Naive thymus-derived CD4-positive, alpha-beta T cell (primary cell): ENCODE results near the gene SS18L1. TPM values are rescaled to one million over a fixed set of nuclear protein-coding genes. Genes with fewer than 3 reads are reported as not detected.

Experiments
- ATAC-seq: fragments of 150-1000 bp; cut with Tn5 transposase; 2 replicates; pipeline ENCODE4 v1.10.0; 2021; ENCODE audit warnings: mild to moderate bottlenecking, moderate library complexity
- CTCF ChIA-PET: fragments of 350-600 bp; sonication (Branson Sonifier 250); formaldehyde crosslinking; loops from one replicate; lab custom pipeline; 2021; ENCODE audit warnings: antibody characterized with exemption; lab: Charles Lee
- POLR2A ChIA-PET: fragments of 350-600 bp; sonication (Branson Sonifier 250); formaldehyde crosslinking; loops from one replicate; lab custom pipeline; 2021; ENCODE audit warnings: antibody characterized with exemption, inconsistent platforms; lab: Charles Lee
- DNase-seq, 9 donors: peaks; one replicate each; pipeline versions ENCODE4 v3.0.0 to v3.0.0-alpha.2; 2020 to 2022; ENCODE audit warnings: mixed read lengths in 1 of 9
- H3K27ac ChIP-seq: one replicate; pipeline ENCODE4 v1.7.0; 2013; ENCODE audit warnings: mild to moderate bottlenecking, low read depth, low read length, moderate library complexity
- H3K27me3 ChIP-seq, 2 donors: one replicate each; pipeline ENCODE4 v1.7.0; 2013; ENCODE audit warnings: low read length in 2 of 2, mild to moderate bottlenecking in 2 of 2, moderate library complexity in 2 of 2; ENCODE audit not compliant: control insufficient read depth in 2 of 2, insufficient read depth in 2 of 2
- H3K36me3 ChIP-seq, 3 experiments: 1 replicate in 2 of 3; 2 replicates in 1 of 3; pipeline ENCODE4 v1.7.0; 2013; ENCODE audit warnings: low read length in 3 of 3, mild to moderate bottlenecking in 3 of 3, moderate library complexity in 1 of 3; ENCODE audit not compliant: insufficient read depth in 3 of 3, control insufficient read depth in 2 of 3
- H3K4me1 ChIP-seq, 2 donors: one replicate each; pipeline ENCODE4 v1.7.0; 2013; ENCODE audit warnings: low read length in 2 of 2, mild to moderate bottlenecking in 2 of 2, moderate library complexity in 1 of 2; ENCODE audit not compliant: control insufficient read depth in 2 of 2, insufficient read depth in 2 of 2
- H3K4me3 ChIP-seq: 2 replicates; pipeline ENCODE4 v1.7.0; 2013; ENCODE audit warnings: mild to moderate bottlenecking, low read length
- H3K9me3 ChIP-seq, 3 experiments: 1 replicate in 2 of 3; 2 replicates in 1 of 3; pipeline ENCODE4 v1.7.0; 2013; ENCODE audit warnings: low read length in 3 of 3; ENCODE audit not compliant: control insufficient read depth in 2 of 3
- H3K27ac Mint-ChIP-seq, 9 donors: one replicate each; pipeline ENCODE4 v1.8.0; 2020 to 2022; ENCODE audit warnings: mixed read lengths in 9 of 9, mild to moderate bottlenecking in 8 of 9, moderate library complexity in 5 of 9, inconsistent platforms in 2 of 9
- H3K27me3 Mint-ChIP-seq, 5 donors: one replicate each; pipeline ENCODE4 v1.8.0; 2021 to 2022; ENCODE audit warnings: mixed read lengths in 5 of 5, mild to moderate bottlenecking in 1 of 5
- H3K36me3 Mint-ChIP-seq, 5 donors: one replicate each; pipeline ENCODE4 v1.8.0; 2020 to 2022; ENCODE audit warnings: mixed read lengths in 5 of 5, mild to moderate bottlenecking in 3 of 5, inconsistent platforms in 1 of 5
- H3K4me1 Mint-ChIP-seq, 7 donors: one replicate each; pipeline ENCODE4 v1.8.0; 2020 to 2022; ENCODE audit warnings: mixed read lengths in 7 of 7, mild to moderate bottlenecking in 3 of 7, inconsistent platforms in 1 of 7
- H3K4me3 Mint-ChIP-seq, 10 donors: one replicate each; pipeline ENCODE4 v1.8.0; 2020 to 2022; ENCODE audit warnings: mild to moderate bottlenecking in 10 of 10, mixed read lengths in 10 of 10, moderate library complexity in 6 of 10, inconsistent platforms in 2 of 10
- H3K9me3 Mint-ChIP-seq, 11 donors: one replicate each; pipeline ENCODE4 v1.8.0; 2020 to 2022; ENCODE audit warnings: mixed read lengths in 11 of 11, mild to moderate bottlenecking in 4 of 11, inconsistent platforms in 1 of 11, moderate library complexity in 1 of 11
- intact Hi-C, 2 donors: fragments of 100-400 bp; cut with micrococcal nuclease; formaldehyde crosslinking; loops; one replicate each; pipeline ENCODE4 v1.15.1; 2023
- polyA plus RNA-seq, 2 donors: library from polyadenylated mRNA; unstranded; fragments of 300-500 nt; fragmentation: Illumina TruSeq; gene quantifications; one replicate each; pipeline ENCODE4 v1.2.3, GENCODE V29; 2021
- total RNA-seq, 6 experiments: library from RNA in 5 of 6; stranded (reverse) in 5 of 6; gene quantifications; 1 replicate in 5 of 6; 2 replicates in 1 of 6; pipeline ENCODE4 v1.2.3 and lab custom pipeline; 2021 to 2026

Gene SS18L1
- total and polyA plus RNA-seq, 7 experiments from 2014 or later = 0.47 to 26.7 (median 22.4) TPM

DNA sequence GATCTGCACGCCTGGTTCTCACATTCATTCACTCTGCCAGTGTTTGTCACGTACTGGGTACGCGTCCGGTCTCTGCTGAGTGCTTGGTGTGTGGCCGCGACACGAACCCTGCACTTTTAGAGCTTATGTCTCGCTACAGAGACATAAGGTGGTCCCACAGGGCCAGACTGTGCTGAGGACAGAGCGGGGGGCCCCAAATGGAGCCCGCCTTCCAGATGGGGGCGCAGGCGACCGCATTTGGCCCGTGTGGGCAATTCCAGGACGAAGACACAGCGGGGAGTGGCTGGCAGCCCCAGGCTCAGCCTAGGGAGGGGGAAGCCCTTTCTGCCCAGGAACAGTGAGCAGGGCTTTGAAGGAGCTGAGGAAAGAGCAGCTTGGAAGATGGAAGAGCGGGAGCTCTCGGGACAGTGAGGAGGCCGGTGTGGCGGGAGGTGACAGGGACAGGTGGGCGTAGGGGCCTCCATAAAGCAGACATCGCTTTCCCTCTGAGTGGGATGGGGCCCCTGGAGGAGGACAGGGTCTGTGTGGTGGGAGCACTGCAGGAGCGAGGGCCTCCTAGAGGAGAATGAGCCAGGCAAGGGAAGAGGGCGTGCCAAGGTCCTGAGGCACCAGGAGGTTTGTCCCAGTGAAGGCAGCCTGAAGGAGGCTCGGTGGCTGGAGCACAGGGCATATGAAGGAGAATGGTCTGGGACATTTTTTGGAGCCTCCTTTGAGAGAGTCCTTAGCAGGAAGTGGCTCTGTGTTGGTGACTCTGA lies 31.5 kb downstream of the SS18L1 start:
- Histone ChIP-seq H3K4me1 (no peaks in the 10 kb centered on the region), H3K9me3 (no peaks in the 10 kb centered on the region), H3K36me3 (peaks cover 0 to 22% (median 0%) of the 10 kb centered on the region in 3 experiments), H3K27me3 (no peaks in the 10 kb centered on the region), H3K4me3 (no peak overlapping the region), H3K27ac (no peak overlapping the region)
- Mint-ChIP-seq H3K27ac (peak overlapping the region in 4 of 9 donors; percentile 8 to 77 (median 64)), H3K4me1 (no peaks in the 10 kb centered on the region), H3K9me3 (no peaks in the 10 kb centered on the region), H3K27me3 (no peaks in the 10 kb centered on the region), H3K4me3 (no peak overlapping the region), H3K36me3 (peaks cover 0 to 10% (median 3%) of the 10 kb centered on the region in 5 donors)
- ChIA-PET CTCF (no interaction called here), POLR2A (no interaction called here)
- ATAC-seq (no peak), DNase-seq (no peak)
- intact Hi-C loops = no loop called here

DNA sequence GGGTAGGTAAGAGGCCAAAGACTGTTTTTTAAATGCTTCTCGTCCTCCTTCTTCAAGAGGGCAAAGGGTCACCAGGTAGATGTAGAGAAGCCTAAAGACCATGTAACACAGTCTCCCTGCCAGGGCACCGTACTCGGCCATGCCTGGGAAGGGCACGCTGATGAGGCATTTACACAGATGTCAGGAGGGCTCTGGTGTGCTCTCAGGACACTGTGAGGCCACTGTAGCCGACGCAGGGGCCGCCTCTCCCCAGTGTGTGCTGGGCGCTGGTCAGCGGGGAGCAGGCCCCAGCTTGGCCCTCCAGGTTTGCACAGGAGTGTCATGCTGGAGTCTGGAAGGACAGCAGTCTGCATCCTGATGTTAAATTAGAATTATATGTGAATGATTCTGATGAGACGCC lies 32.1 kb downstream of the SS18L1 start:
- no peaks in the 10 kb centered on the region for H3K27me3 ChIP-seq
- no peak for DNase-seq
- ATAC-seq = no peak
- no peaks in the 10 kb centered on the region for H3K9me3 ChIP-seq
- no peak overlapping the region for H3K27ac ChIP-seq
- peaks cover 0 to 22% (median 0%) of the 10 kb centered on the region in 3 experiments for H3K36me3 ChIP-seq
- H3K4me3 ChIP-seq = no peak overlapping the region
- H3K4me3 Mint-ChIP-seq = no peak overlapping the region
- peaks cover 0 to 10% (median 3%) of the 10 kb centered on the region in 5 donors for H3K36me3 Mint-ChIP-seq
- H3K27me3 Mint-ChIP-seq = no peaks in the 10 kb centered on the region
- H3K27ac Mint-ChIP-seq = peak overlapping the region in 2 of 9 donors; percentile 59 to 62
- H3K9me3 Mint-ChIP-seq = no peaks in the 10 kb centered on the region
- no peaks in the 10 kb centered on the region for H3K4me1 Mint-ChIP-seq
- CTCF ChIA-PET = no interaction called here
- no peaks in the 10 kb centered on the region for H3K4me1 ChIP-seq
- intact Hi-C loops = no loop called here
- POLR2A ChIA-PET = no interaction called here

DNA sequence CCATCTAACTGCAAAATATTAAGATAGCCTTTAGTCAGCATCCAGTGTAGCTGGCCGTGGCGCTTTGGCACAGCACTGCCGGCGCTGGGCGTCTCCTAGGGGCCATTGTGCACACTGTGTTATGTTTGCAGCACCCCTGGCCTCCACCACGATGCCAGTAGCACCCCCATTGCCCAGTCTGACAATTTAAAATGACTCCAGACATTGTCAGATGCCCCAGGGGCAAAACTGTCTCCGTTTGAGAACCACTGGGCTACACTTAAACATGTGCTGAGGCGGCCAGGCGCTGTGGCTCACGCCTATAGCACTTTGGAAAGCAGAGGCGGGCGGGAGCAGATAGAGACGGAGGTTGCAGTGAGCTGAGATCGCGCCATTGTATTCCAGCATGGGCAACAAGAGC lies 33.3 kb downstream of the SS18L1 start:
- Mint-ChIP-seq H3K9me3 (no peaks in the 10 kb centered on the region), H3K27ac (no peak overlapping the region), H3K4me3 (no peak overlapping the region), H3K27me3 (no peaks in the 10 kb centered on the region), H3K4me1 (peaks cover under 1 to 5% (median 3%) of the 10 kb centered on the region in 7 donors), H3K36me3 (peaks cover 0 to 10% (median 5%) of the 10 kb centered on the region in 5 donors)
- Histone ChIP-seq H3K4me3 (no peak overlapping the region), H3K9me3 (no peaks in the 10 kb centered on the region), H3K4me1 (peaks cover 0 to 2% of the 10 kb centered on the region in 2 donors), H3K27ac (no peak overlapping the region), H3K27me3 (no peaks in the 10 kb centered on the region), H3K36me3 (peaks cover 0 to 22% (median 0%) of the 10 kb centered on the region in 3 experiments)
- DNase-seq = no peak
- no peak for ATAC-seq
- intact Hi-C loops = no loop called here
- ChIA-PET POLR2A (interaction anchor here (1.3 kb wide), 1 partner anchor 26 kb away, joined by 3 read pairs; no protein-coding TSS in a partner anchor), CTCF (no interaction called here)

DNA sequence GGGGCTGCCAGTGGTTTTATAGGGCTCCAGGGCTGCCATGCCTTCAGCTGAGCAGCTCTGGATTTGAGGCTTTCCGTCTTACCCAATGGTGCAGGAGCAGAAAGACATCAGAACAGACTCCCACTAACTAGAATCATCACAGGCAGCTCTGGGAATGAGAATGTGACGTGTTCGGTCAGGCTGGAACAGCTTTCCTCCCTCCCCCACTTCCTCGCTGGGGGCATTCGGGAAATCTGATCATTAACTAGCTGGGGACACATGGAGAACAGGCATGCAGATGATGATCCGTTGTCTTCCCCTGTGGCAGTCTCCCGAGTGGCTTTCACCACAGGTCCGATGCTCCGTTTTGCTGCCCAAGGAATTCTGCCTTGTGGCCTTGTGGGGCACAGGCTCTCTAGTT lies 33.7 kb downstream of the SS18L1 start:
- peaks cover 5 to 9% (median 8%) of the 10 kb centered on the region in 7 donors for H3K4me1 Mint-ChIP-seq
- no peak overlapping the region for H3K27ac Mint-ChIP-seq
- DNase-seq = no peak

DNA sequence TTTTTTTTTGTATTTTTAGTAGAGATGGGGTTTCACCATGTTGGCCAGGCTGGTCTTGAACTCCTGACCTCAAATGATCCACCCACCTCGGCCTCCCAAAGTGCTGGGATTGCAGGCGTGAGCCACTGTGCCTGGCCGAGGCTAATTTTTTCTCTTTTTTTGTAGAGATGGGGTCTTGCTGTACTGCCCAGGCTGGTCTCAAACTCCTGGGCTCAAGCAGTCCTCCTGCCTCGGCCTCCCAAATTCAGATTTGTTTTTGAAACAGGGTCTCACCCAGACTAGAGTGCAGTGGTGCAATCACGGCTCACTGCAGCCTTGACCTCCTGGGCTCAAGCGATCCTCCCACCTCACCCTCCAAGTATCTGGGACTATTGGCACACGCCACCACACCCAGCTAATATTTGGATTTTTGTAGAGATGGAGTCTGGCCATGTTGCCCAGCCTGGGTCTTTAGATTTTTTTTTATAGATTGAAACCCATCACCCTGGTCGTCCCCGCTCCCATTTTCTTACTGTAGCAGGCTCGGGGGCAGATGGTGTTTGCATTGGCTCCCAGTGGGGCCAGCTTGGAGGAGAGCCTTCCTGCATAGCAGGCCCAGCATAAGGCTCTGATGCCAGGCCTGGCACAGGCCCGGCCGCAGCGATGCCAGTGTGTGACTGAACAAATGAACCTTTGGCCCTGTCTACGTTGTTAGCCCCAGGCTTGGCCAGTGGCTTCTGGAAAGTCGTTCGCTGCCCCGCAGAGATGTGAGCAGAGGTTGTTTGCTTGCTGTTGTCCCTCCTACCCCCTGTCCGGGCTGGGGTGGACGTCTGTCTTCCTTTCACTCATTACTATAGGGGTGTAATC lies 35.0 kb downstream of the SS18L1 start:
- CTCF ChIA-PET = no interaction called here
- intact Hi-C loops = no loop called here
- no peak overlapping the region for H3K4me3 ChIP-seq
- peaks cover 0 to 22% (median 0%) of the 10 kb centered on the region in 3 experiments for H3K36me3 ChIP-seq
- no peaks in the 10 kb centered on the region for H3K27me3 ChIP-seq
- no peaks in the 10 kb centered on the region for H3K27me3 Mint-ChIP-seq
- DNase-seq (no peak), ATAC-seq (no peak)
- peak overlapping the region in 2 of 9 donors; percentile 34 to 67 for H3K27ac Mint-ChIP-seq
- peaks cover 5 to 18% (median 12%) of the 10 kb centered on the region in 7 donors for H3K4me1 Mint-ChIP-seq
- H3K9me3 Mint-ChIP-seq = no peaks in the 10 kb centered on the region
- H3K27ac ChIP-seq = no peak overlapping the region
- POLR2A ChIA-PET = interaction anchor here (0.6 to 1.3 kb wide), 2 partner anchors 21 to 28 kb away, joined by 3 read pairs; no protein-coding TSS in a partner anchor
- H3K9me3 ChIP-seq = no peaks in the 10 kb centered on the region
- H3K36me3 Mint-ChIP-seq = peaks cover 0 to 10% (median 6%) of the 10 kb centered on the region in 5 donors
- H3K4me3 Mint-ChIP-seq = no peak overlapping the region
- H3K4me1 ChIP-seq = peaks cover 3 to 10% of the 10 kb centered on the region in 2 donors

More for the DNA sequence above, 33.7 kb downstream of the SS18L1 start:
- intact Hi-C loops = no loop called here
- Mint-ChIP-seq H3K27me3 (no peaks in the 10 kb centered on the region), H3K9me3 (no peaks in the 10 kb centered on the region), H3K36me3 (peaks cover 0 to 10% (median 6%) of the 10 kb centered on the region in 5 donors), H3K4me3 (no peak overlapping the region)
- Histone ChIP-seq H3K27me3 (no peaks in the 10 kb centered on the region), H3K9me3 (no peaks in the 10 kb centered on the region), H3K36me3 (peaks cover 0 to 22% (median 0%) of the 10 kb centered on the region in 3 experiments), H3K4me1 (peaks cover 0 to 7% of the 10 kb centered on the region in 2 donors), H3K4me3 (no peak overlapping the region), H3K27ac (no peak overlapping the region)
- no peak for ATAC-seq
- ChIA-PET CTCF (no interaction called here), POLR2A (interaction anchor here (1.3 kb wide), 1 partner anchor 27 kb away, joined by 3 read pairs; no protein-coding TSS in a partner anchor)

DNA sequence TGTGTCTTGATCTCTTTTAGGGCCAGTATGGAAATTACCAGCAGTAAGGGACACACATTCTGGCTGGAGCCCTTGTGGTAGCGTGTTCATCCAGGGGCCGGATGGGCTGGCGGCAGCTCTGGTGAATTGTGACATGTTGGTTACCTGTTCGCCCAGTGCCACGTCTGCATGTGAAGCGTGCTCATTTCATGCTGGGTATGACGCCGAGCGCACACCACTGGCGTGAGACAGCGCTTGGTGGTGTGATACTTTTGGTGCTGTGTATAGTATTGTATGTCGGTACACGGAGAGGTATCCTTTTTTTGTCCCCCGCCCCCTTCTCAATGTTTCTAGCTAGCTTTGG lies 35.6 kb downstream of the SS18L1 start:
- POLR2A ChIA-PET = no interaction called here
- H3K27ac Mint-ChIP-seq = peak overlapping the region in 1 of 9 donors; percentile 34
- H3K27me3 Mint-ChIP-seq = no peaks in the 10 kb centered on the region
- H3K9me3 Mint-ChIP-seq = no peaks in the 10 kb centered on the region
- peaks cover 9 to 13% of the 10 kb centered on the region in 2 donors for H3K4me1 ChIP-seq
- H3K4me3 Mint-ChIP-seq = no peak overlapping the region
- H3K4me3 ChIP-seq = no peak overlapping the region
- peaks cover 0 to 6% (median 6%) of the 10 kb centered on the region in 5 donors for H3K36me3 Mint-ChIP-seq
- CTCF ChIA-PET = no interaction called here
- peaks cover 5 to 24% (median 18%) of the 10 kb centered on the region in 7 donors for H3K4me1 Mint-ChIP-seq
- no peaks in the 10 kb centered on the region for H3K9me3 ChIP-seq
- peaks cover 0 to 22% (median 0%) of the 10 kb centered on the region in 3 experiments for H3K36me3 ChIP-seq
- H3K27me3 ChIP-seq = no peaks in the 10 kb centered on the region
- intact Hi-C loops = no loop called here
- no peak for ATAC-seq
- DNase-seq = no peak
- H3K27ac ChIP-seq = no peak overlapping the region
